Measurements from ENCODE around the gene CHCHD6. TPM values are rescaled to one million over a fixed set of nuclear protein-coding genes. Genes with fewer than 3 reads are reported as not detected.
A peak's percentile ranks its signal among the peaks of the same experiment; 100 is the strongest.

CHCHD6 gene
- total RNA-seq, 4 donors from 2014 or later = 13.4 to 22.0 (median 16.1) TPM

- H3K27ac ChIP-seq = no peak overlapping the region
These were observed 46.1 kb upstream of the CHCHD6 start for GRCh38 chr3:126657901-126658300.

GRCh38 chr3:126658584-126658983, 45.5 kb upstream of the CHCHD6 start:
- H3K27me3 ChIP-seq = peaks cover 47% of the 10 kb centered on the region

More at GRCh38 chr3:126657901-126658300, 46.1 kb upstream of the CHCHD6 start:
- no peak overlapping the region for H3K4me3 ChIP-seq
- peaks cover 19% of the 10 kb centered on the region for H3K4me1 ChIP-seq
- H3K36me3 ChIP-seq = no peaks in the 10 kb centered on the region
- 84% methylated on average over 2 of the region's 2 CpGs for WGBS
- DNase-seq (ENCODE audit: low spot score in 2 of 2) = no peak
- no peak for TF ChIP-seq CTCF (IDR thresholded peaks at IDR 0.05)
- no peak for TF ChIP-seq EP300 (IDR thresholded peaks at IDR 0.05)
- TF ChIP-seq POLR2AphosphoS5 (IDR thresholded peaks at IDR 0.05) = no peak
- no peak for TF ChIP-seq POLR2A (IDR thresholded peaks at IDR 0.05)
- H3K9me3 ChIP-seq = no peaks in the 10 kb centered on the region
- peaks cover 40% of the 10 kb centered on the region for H3K27me3 ChIP-seq

GRCh38 chr3:126659915-126660886, 43.8 kb upstream of the CHCHD6 start:
- H3K27me3 ChIP-seq = peaks cover 55% of the 10 kb centered on the region
- TF ChIP-seq CTCF (IDR thresholded peaks at IDR 0.05) = peak in 1 of 2 donors; percentile 25
- TF ChIP-seq POLR2A (IDR thresholded peaks at IDR 0.05) = no peak
- no peak for DNase-seq (ENCODE audit: low spot score in 2 of 2)

More at GRCh38 chr3:126658584-126658983, 45.5 kb upstream of the CHCHD6 start:
- no peak overlapping the region for H3K4me3 ChIP-seq
- no peaks in the 10 kb centered on the region for H3K36me3 ChIP-seq
- TF ChIP-seq POLR2AphosphoS5 (IDR thresholded peaks at IDR 0.05) (no peak), EP300 (IDR thresholded peaks at IDR 0.05) (no peak), CTCF (IDR thresholded peaks at IDR 0.05) (no peak), POLR2A (IDR thresholded peaks at IDR 0.05) (no peak)
- no peaks in the 10 kb centered on the region for H3K9me3 ChIP-seq
- H3K27ac ChIP-seq = no peak overlapping the region
- no peak for DNase-seq (ENCODE audit: low spot score in 2 of 2)
- H3K4me1 ChIP-seq = peaks cover 17% of the 10 kb centered on the region
- WGBS = 65% methylated on average over 3 of the region's 3 CpGs

GRCh38 chr3:126661532-126662364, 42.3 kb upstream of the CHCHD6 start:
- H3K4me1 ChIP-seq = no peaks in the 10 kb centered on the region
- TF ChIP-seq CTCF (IDR thresholded peaks at IDR 0.05) (no peak), EP300 (IDR thresholded peaks at IDR 0.05) (no peak), POLR2AphosphoS5 (IDR thresholded peaks at IDR 0.05) (no peak), POLR2A (IDR thresholded peaks at IDR 0.05) (no peak)
- no peak for DNase-seq (ENCODE audit: low spot score in 2 of 2)
- H3K9me3 ChIP-seq = no peaks in the 10 kb centered on the region
- WGBS = 85% methylated on average over 9 of the region's 11 CpGs
- peaks cover 61% of the 10 kb centered on the region for H3K27me3 ChIP-seq
- no peaks in the 10 kb centered on the region for H3K36me3 ChIP-seq
- no peak overlapping the region for H3K4me3 ChIP-seq
- H3K27ac ChIP-seq = no peak overlapping the region

More at GRCh38 chr3:126659915-126660886, 43.8 kb upstream of the CHCHD6 start:
- WGBS = 46% methylated on average over 19 of the region's 19 CpGs
- no peaks in the 10 kb centered on the region for H3K9me3 ChIP-seq
- H3K36me3 ChIP-seq = no peaks in the 10 kb centered on the region
- H3K4me1 ChIP-seq = peaks cover 2% of the 10 kb centered on the region
- H3K4me3 ChIP-seq = no peak overlapping the region
- H3K27ac ChIP-seq = no peak overlapping the region
